ENCODE measurements around the gene PSD. TPM values are rescaled to one million over a fixed set of nuclear protein-coding genes. Genes with fewer than 3 reads are reported as not detected.

Gene PSD
- total RNA-seq, 2 experiments from 2014 or later, result 9.3 to 10.4 TPM

- no peak for TF ChIP-seq CTCF (IDR thresholded peaks at IDR 0.05)
- no peak for ATAC-seq
- H3K4me1 Mint-ChIP-seq (ENCODE audit: low read depth), result peaks cover 26% of the 10 kb centered on the region
- H3K27me3 Mint-ChIP-seq, result no peaks in the 10 kb centered on the region
- H3K9me3 Mint-ChIP-seq, result no peaks in the 10 kb centered on the region
- peaks cover 31% of the 10 kb centered on the region for H3K36me3 Mint-ChIP-seq (ENCODE audit: low read depth)
- peak within 1 kb of the TSS; percentile 96 for H3K4me3 Mint-ChIP-seq
- H3K27ac Mint-ChIP-seq, result peak within 1 kb of the TSS; percentile 87
- ChIA-PET POLR2A (interaction anchor here (0.6 to 6.4 kb wide), 20 partner anchors 10 to 336 kb away, joined by 3 to 102 read pairs (median 6); partner anchors contain the start of genes ACTR1A, CUEDC2, FBXL15 and NFKB2), CTCF (interaction anchor here (0.8 to 5.0 kb wide), 15 partner anchors 8 to 221 kb away, joined by 3 to 34 read pairs (median 9); partner anchors contain the start of genes ACTR1A, CUEDC2, FBXL15 and NFKB2)
- DNase-seq, result peak; percentile 41
- intact Hi-C loops (cut with micrococcal nuclease), result no loop called here
Measured at GRCh38 chr10:102451105-102451969, 32.8 kb upstream of the PSD start, which contains the start of gene C10orf95. C10orf95 (minus strand) TSS chr10:102451543; CDS start chr10:102451093, 450 bp downstream.

- ATAC-seq, result peak; percentile 60
- peaks cover 27% of the 10 kb centered on the region for H3K36me3 Mint-ChIP-seq (ENCODE audit: low read depth)
Measured at GRCh38 chr10:102450374-102451104, 32.0 kb upstream of the PSD start.

GRCh38 chr10:102450124-102450373, 31.5 kb upstream of the PSD start:
- Mint-ChIP-seq H3K4me3 (peak overlapping the region; percentile 96), H3K27me3 (no peaks in the 10 kb centered on the region), H3K4me1 (ENCODE audit: low read depth) (peaks cover 26% of the 10 kb centered on the region), H3K36me3 (ENCODE audit: low read depth) (peaks cover 25% of the 10 kb centered on the region), H3K27ac (peak overlapping the region; percentile 94), H3K9me3 (no peaks in the 10 kb centered on the region)
- ATAC-seq (no peak), DNase-seq (no peak)
- ChIA-PET POLR2A (interaction anchor here (0.7 to 6.4 kb wide), 19 partner anchors 9 to 337 kb away, joined by 3 to 102 read pairs (median 6); partner anchors contain the start of genes ACTR1A, CUEDC2, FBXL15 and NFKB2), CTCF (interaction anchor here (0.9 to 5.0 kb wide), 11 partner anchors 9 to 220 kb away, joined by 3 to 34 read pairs (median 19); partner anchors contain the start of genes CUEDC2, FBXL15 and NFKB2)
- intact Hi-C loops (cut with micrococcal nuclease), result no loop called here
- TF ChIP-seq CTCF (IDR thresholded peaks at IDR 0.05), result no peak

More at GRCh38 chr10:102450374-102451104, 32.0 kb upstream of the PSD start:
- Mint-ChIP-seq H3K27me3 (no peaks in the 10 kb centered on the region), H3K27ac (peak overlapping the region; percentile 94), H3K9me3 (no peaks in the 10 kb centered on the region), H3K4me1 (ENCODE audit: low read depth) (peaks cover 26% of the 10 kb centered on the region), H3K4me3 (peak overlapping the region; percentile 96)
- intact Hi-C loops (cut with micrococcal nuclease), result no loop called here
- ChIA-PET CTCF (interaction anchor here (0.8 to 5.0 kb wide), 15 partner anchors 9 to 220 kb away, joined by 3 to 34 read pairs (median 9); partner anchors contain the start of genes ACTR1A, CUEDC2, FBXL15 and NFKB2), POLR2A (interaction anchor here (0.6 to 6.4 kb wide), 22 partner anchors 10 to 337 kb away, joined by 3 to 102 read pairs (median 5); partner anchors contain the start of genes ACTR1A, CUEDC2, FBXL15 and NFKB2)
- TF ChIP-seq CTCF (IDR thresholded peaks at IDR 0.05), result no peak
- peak; percentile 87 for DNase-seq

GRCh38 chr10:102449321-102450123, 30.9 kb upstream of the PSD start:
- peak overlapping the region; percentile 96 for H3K4me3 Mint-ChIP-seq
- H3K27ac Mint-ChIP-seq, result peak overlapping the region; percentile 94
- ChIA-PET CTCF (interaction anchor here (0.9 to 5.0 kb wide), 8 partner anchors 15 to 219 kb away, joined by 3 to 34 read pairs (median 18); partner anchors contain the start of genes CUEDC2, FBXL15 and NFKB2), POLR2A (interaction anchor here (0.7 to 6.4 kb wide), 16 partner anchors 9 to 297 kb away, joined by 3 to 102 read pairs (median 8); partner anchors contain the start of genes CUEDC2, FBXL15, NFKB2 and NOLC1)
- DNase-seq (peak; percentile 95), ATAC-seq (peak; percentile 72)
- no peaks in the 10 kb centered on the region for H3K27me3 Mint-ChIP-seq
- no peak for TF ChIP-seq CTCF (IDR thresholded peaks at IDR 0.05)
- peaks cover 26% of the 10 kb centered on the region for H3K4me1 Mint-ChIP-seq (ENCODE audit: low read depth)
- peaks cover 23% of the 10 kb centered on the region for H3K36me3 Mint-ChIP-seq (ENCODE audit: low read depth)
- H3K9me3 Mint-ChIP-seq, result no peaks in the 10 kb centered on the region
- intact Hi-C loops (cut with micrococcal nuclease), result no loop called here
